HTR-8/SVneo (cell line): ENCODE results near the gene KRT72.

Experiments used
- DNase-seq: peaks from one replicate; pipeline ENCODE4 v3.0.0; 2011; ENCODE audit warnings: low spot score, mixed read lengths; ENCODE audit not compliant: insufficient read length
- FAIRE-seq: peaks from 2 replicates; lab custom pipeline; 2011; peaks lifted over from hg19 to GRCh38; lab: Jason Lieb, UNC

The KRT72 gene

GRCh38 chr12:52582486-52582885 is 18.8 kb downstream of the KRT72 start:
- no peak for FAIRE-seq

GRCh38 chr12:52581481-52581880 is 19.8 kb downstream of the KRT72 start:
- no peak for DNase-seq
- FAIRE-seq = no peak

More at GRCh38 chr12:52582486-52582885, 18.8 kb downstream of the KRT72 start:
- no peak for DNase-seq

- DNase-seq (no peak), FAIRE-seq (no peak)
Observed at GRCh38 chr12:52581066-52581465, 20.2 kb downstream of the KRT72 start.

GRCh38 chr12:52580496-52580895 is 20.8 kb downstream of the KRT72 start:
- DNase-seq = no peak
- FAIRE-seq = no peak

GRCh38 chr12:52579468-52580465 is 21.5 kb downstream of the KRT72 start:
- FAIRE-seq (no peak), DNase-seq (no peak)

- no peak for FAIRE-seq
Observed at GRCh38 chr12:52578469-52578868, 22.8 kb downstream of the KRT72 start.

GRCh38 chr12:52577316-52577715 is 23.9 kb downstream of the KRT72 start:
- no peak for FAIRE-seq
- no peak for DNase-seq

More at GRCh38 chr12:52578469-52578868, 22.8 kb downstream of the KRT72 start:
- DNase-seq = no peak

- DNase-seq (no peak), FAIRE-seq (no peak)
Observed at GRCh38 chr12:52575948-52576347, 25.3 kb downstream of the KRT72 start.

- FAIRE-seq = no peak
- DNase-seq = no peak
Observed at GRCh38 chr12:52575256-52575655, 26.0 kb downstream of the KRT72 start.

- DNase-seq = no peak
- no peak for FAIRE-seq
Observed at GRCh38 chr12:52573743-52574142, 27.5 kb downstream of the KRT72 start, which contains the start of gene KRT74. TSS of gene KRT74 (minus strand) at chr12:52573843. CDS start at chr12:52573777, 66 bp downstream.

GRCh38 chr12:52573306-52573705 is 28.0 kb downstream of the KRT72 start:
- FAIRE-seq = no peak
- DNase-seq = no peak

GRCh38 chr12:52570511-52570910 is 30.8 kb downstream of the KRT72 start:
- DNase-seq = no peak
- FAIRE-seq = no peak

GRCh38 chr12:52568111-52568510 is 33.2 kb downstream of the KRT72 start:
- no peak for DNase-seq
- FAIRE-seq = no peak

GRCh38 chr12:52566847-52567291 is 34.4 kb downstream of the KRT72 start:
- FAIRE-seq (no peak), DNase-seq (no peak)

GRCh38 chr12:52564582-52564981 is 36.7 kb downstream of the KRT72 start:
- FAIRE-seq (no peak), DNase-seq (no peak)

GRCh38 chr12:52561880-52562449 is 39.3 kb downstream of the KRT72 start:
- no peak for FAIRE-seq
- no peak for DNase-seq

GRCh38 chr12:52559979-52560378 is 41.3 kb downstream of the KRT72 start:
- no peak for FAIRE-seq

GRCh38 chr12:52558781-52559445 is 42.4 kb downstream of the KRT72 start:
- FAIRE-seq (no peak), DNase-seq (no peak)

More at GRCh38 chr12:52559979-52560378, 41.3 kb downstream of the KRT72 start:
- no peak for DNase-seq

- FAIRE-seq (no peak), DNase-seq (no peak)
Observed at GRCh38 chr12:52557476-52557875, 43.8 kb downstream of the KRT72 start.

GRCh38 chr12:52555577-52555976 is 45.7 kb downstream of the KRT72 start:
- FAIRE-seq (no peak), DNase-seq (no peak)
